ENCODE measurements around the gene TMEM108.

TMEM108 gene

DNA sequence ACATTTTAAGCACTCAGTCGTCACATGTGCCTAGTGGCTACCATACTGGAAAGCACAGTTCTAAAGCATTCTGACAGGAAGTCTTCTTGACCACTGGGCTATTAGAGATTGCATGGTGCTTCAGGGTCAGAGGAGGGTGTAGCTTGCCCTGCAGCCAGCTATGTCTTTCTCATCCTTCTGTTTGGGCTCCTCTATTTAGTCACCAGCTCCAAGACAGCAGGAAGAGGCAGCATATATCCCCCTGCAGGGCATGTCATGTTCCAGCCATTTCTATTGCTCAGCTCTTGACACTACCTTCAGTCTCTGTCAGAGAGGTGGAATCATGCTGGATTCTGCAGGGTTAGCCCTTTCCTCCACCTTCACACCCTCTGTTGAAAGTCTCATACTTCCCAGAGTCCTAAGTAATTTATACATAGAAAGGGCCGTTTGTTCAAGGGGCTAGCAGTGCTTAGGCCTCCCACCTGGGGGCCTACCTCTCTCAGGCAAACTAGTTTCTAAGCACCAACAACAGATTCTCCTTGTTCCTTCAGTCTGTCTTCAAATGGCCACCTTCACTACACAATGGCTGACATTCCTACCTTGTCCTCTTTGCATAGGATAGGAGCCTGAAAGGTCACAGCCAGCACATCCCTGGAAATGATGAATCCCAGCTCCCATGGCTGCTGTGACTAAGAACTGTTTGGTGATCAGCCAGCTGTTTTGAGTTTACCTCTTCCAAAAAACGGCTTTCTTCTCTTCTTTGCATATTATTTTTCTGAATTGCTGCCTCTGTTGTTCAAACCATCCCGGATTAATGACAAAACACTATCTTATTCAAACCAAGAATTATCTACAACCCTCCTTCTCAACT, 246.0 kb downstream of the TMEM108 start:
- DNase-seq = no peak

GRCh38 chr3:133289322-133289721, 251.1 kb downstream of the TMEM108 start:
- no peak for DNase-seq

GRCh38 chr3:133292296-133292695, 254.1 kb downstream of the TMEM108 start:
- DNase-seq = no peak

GRCh38 chr3:133293397-133294110, 255.4 kb downstream of the TMEM108 start:
- no peak for DNase-seq

GRCh38 chr3:133294253-133294652, 256.1 kb downstream of the TMEM108 start:
- no peak for DNase-seq

- DNase-seq = no peak
Measured at GRCh38 chr3:133295199-133295901, 257.2 kb downstream of the TMEM108 start.

GRCh38 chr3:133295944-133296917, 258.0 kb downstream of the TMEM108 start:
- DNase-seq = no peak

GRCh38 chr3:133296981-133297380, 258.8 kb downstream of the TMEM108 start:
- DNase-seq = no peak

DNA sequence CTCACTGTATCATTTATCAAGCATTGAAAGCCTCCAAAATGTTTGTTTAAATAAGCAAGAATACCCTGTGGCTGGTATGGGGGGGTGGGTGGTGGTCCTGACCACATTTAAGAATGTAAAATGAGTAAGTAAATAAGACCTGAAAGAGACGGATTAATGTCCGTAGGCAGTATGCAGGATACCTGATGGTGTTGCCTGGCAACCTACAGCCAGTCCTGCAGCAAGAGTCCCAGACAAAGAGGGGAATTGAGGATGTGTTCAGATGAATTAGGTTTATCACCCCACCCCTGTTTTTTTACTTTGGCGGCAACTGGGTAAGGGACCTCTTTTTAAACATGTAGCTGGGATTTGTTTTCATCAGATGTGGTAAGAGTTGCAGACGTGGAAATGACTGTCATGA, 261.9 kb downstream of the TMEM108 start:
- no peak for DNase-seq

DNA sequence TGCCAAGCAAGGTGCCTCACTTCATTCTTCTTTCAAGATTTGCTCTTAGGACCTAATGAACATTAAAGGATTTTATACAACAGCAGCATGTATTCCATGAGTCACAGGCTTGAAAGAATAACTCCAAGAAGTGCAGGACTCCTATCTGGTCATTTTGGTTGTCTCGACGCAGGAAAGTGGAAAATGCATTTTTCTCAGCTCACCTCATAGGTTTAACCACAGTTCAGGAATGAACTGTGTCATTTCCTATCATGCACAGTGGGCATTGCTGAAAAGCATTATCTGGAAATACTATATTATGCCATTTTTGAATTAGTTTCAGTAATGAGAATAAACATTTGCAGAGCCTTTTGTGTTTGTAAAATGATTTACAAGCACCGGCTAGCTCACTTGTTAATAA, 263.0 kb downstream of the TMEM108 start:
- DNase-seq = no peak

GRCh38 chr3:133301731-133302130, 263.5 kb downstream of the TMEM108 start:
- DNase-seq = no peak

GRCh38 chr3:133303430-133303829, 265.2 kb downstream of the TMEM108 start:
- no peak for DNase-seq

- no peak for DNase-seq
Measured at GRCh38 chr3:133317866-133318265, 279.7 kb downstream of the TMEM108 start.

DNA sequence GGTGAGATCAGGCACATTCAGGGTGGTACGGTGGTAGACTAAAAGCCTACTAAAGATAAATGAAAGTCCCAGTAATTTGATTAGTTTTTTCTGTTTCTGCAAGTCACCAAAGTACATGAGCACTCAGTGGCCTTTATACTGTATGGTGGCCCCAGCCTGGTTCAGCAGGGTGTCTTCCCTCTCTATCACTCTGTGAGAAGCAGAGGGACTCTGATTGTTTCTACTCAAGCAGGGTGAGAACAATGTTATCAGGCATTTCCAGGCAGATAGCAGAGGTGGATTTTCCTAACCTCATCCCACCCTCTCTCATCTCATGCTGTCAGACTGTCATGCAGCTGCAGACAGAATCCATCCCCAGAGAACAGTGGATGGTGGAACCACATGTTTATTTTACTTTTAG, 290.2 kb downstream of the TMEM108 start:
- no peak for DNase-seq

- no peak for DNase-seq
Measured at GRCh38 chr3:133329626-133330025, 291.4 kb downstream of the TMEM108 start.

DNA sequence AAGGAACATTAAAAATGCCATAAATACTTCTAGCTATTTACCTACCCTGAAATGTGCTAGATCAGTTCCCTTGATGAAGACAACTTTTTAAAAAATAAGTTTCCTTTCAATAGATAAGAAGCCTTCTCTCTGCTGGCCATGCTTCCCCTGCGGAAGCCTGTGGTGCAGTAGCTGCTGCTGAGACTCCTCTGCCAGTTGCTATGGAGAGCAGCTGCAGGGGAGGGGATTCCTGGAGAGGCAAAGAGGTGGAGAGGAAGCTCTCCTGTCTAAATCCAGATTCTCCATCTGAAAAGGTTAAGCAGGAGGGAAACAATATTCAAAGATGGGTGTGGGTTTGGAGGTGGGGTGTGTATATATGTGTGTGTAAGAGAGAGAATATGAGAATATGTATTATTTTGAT, 291.9 kb downstream of the TMEM108 start:
- DNase-seq = no peak

DNA sequence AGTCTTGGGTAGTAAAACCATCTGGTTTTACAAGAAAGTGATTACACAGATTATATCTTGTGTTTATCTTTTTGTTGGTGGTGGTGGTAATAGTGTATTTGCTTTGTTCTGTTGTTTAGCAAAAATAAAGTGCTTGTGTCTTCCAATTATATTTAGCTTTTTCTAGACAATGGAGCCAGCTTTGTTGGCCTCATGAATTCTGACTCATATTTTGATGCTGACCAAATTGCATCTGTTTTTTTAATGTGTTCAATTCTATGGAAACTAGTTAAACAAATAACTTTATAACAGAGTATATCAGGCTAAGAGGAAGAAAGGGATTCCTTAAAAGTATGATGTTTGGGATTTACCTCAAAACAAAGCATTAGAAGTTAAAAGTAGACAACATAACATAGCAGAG, 292.3 kb downstream of the TMEM108 start:
- no peak for DNase-seq

GRCh38 chr3:133354721-133355120, 316.5 kb downstream of the TMEM108 start:
- no peak for DNase-seq

GRCh38 chr3:133360476-133360875, 322.3 kb downstream of the TMEM108 start:
- no peak for DNase-seq

DNA sequence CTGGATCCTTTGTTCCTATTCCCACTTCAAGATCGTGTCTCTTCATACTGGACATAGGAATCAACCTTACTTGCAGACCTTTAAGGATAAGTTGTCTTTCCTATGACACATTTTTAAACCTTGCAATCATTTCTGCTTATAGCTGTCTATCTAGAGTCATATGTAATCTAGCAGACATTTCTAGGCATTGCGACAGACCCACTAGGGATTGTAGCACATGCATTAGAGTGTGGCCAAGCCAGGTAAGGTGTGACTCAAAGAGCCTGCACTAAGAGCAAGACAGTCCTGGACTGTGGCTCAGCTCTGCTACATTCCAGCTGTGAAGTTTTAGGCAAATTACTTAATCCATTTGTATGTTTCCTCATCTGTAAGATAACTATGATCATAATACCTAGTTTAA, 322.8 kb downstream of the TMEM108 start:
- DNase-seq = no peak

GRCh38 chr3:133361435-133361834, 323.2 kb downstream of the TMEM108 start:
- DNase-seq = no peak

DNA sequence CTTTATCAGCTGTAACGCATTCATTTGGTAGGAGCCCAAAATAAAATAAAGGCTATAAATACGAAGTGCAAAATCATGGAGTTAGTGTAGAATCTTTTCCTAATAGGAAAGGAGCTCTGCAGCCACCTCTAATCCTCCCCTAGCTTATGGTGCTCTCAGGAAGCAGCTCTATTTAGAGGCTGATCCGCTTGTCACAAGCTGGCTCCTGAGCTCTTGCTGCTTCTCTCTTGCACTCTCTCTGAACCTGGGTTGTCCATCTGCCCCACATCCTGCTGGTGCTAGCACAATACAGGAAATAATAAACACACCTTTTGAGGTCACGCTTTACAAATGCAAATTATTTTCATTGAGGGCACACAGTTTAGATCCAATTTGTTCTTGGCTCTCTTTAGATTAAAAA, 324.3 kb downstream of the TMEM108 start:
- DNase-seq = no peak

GRCh38 chr3:133364704-133365103, 326.5 kb downstream of the TMEM108 start:
- DNase-seq = no peak
